Lung (tissue), 12 donors: ENCODE results near the gene HTR5A. TPM values are rescaled to one million over a fixed set of nuclear protein-coding genes. Genes with fewer than 3 reads are reported as not detected.

Source experiments
- ATAC-seq: fragments of 200-7000 bp; cut with Tn5 transposase; one replicate; pipeline ENCODE4 v1.9.1; 2020; ENCODE audit warnings: moderate number of reproducible peaks; ENCODE audit not compliant: insufficient read depth, low FRiP score
- DNase-seq, 3 donors: peaks; one replicate each; pipeline ENCODE4 v3.0.0-alpha.2; 2013 to 2017
- H3K27ac ChIP-seq, 2 donors: one replicate each; pipeline ENCODE4 v1.5.1; 2013; ENCODE audit warnings: mild to moderate bottlenecking in 2 of 2, moderate library complexity in 2 of 2, control low read depth in 1 of 2, inconsistent platforms in 1 of 2, low read depth in 1 of 2, low read length in 1 of 2
- H3K27me3 ChIP-seq, 3 donors: one replicate each; pipeline ENCODE4 v1.5.1; 2013; ENCODE audit warnings: low read length in 2 of 3; ENCODE audit not compliant: control insufficient read depth in 3 of 3, insufficient read depth in 3 of 3
- H3K36me3 ChIP-seq, 4 donors: one replicate each; pipeline ENCODE4 v1.5.1; 2013; ENCODE audit warnings: low read length in 4 of 4, mild to moderate bottlenecking in 1 of 4, moderate library complexity in 1 of 4; ENCODE audit not compliant: control insufficient read depth in 4 of 4, insufficient read depth in 4 of 4
- H3K4me1 ChIP-seq, 5 donors: one replicate each; pipeline ENCODE4 v1.5.1; 2013; ENCODE audit warnings: low read length in 5 of 5, mild to moderate bottlenecking in 2 of 5, moderate library complexity in 1 of 5; ENCODE audit not compliant: control insufficient read depth in 5 of 5, insufficient read depth in 5 of 5
- H3K4me3 ChIP-seq: one replicate; pipeline ENCODE4 v1.5.1; 2013; ENCODE audit warnings: mild to moderate bottlenecking, control low read depth, moderate library complexity
- H3K9ac ChIP-seq, 2 donors: one replicate each; pipeline ENCODE4 v1.5.1; 2013; ENCODE audit warnings: low read length in 2 of 2, control low read depth in 1 of 2; ENCODE audit not compliant: insufficient read depth in 1 of 2
- H3K9me3 ChIP-seq, 4 donors: one replicate each; pipeline ENCODE4 v1.5.1; 2013; ENCODE audit warnings: low read length in 3 of 4, mild to moderate bottlenecking in 1 of 4, moderate library complexity in 1 of 4; ENCODE audit not compliant: control insufficient read depth in 4 of 4, insufficient read depth in 3 of 4
- WGBS, 2 donors: extraction: QIAGEN DNeasy Blood & Tissue Kit; methylation state at CpG; one replicate each; pipeline ENCODE4 v1.1.7; 2013; 5-methylcytosine and 5-hydroxymethylcytosine counted together
- polyA plus RNA-seq, 2 donors: library from polyadenylated mRNA; stranded (reverse); fragments of 200-250 nt; gene quantifications; one replicate each; pipeline ENCODE4 v1.2.1, GENCODE V29; 2013
- total RNA-seq, 2 donors: library from RNA; depleted of rRNA in 1 of 2; stranded (reverse); fragments of >200 nt in 1 of 2; gene quantifications; one replicate each; pipeline ENCODE4 v1.2.1, GENCODE V29; 2014 to 2021
- TF ChIP-seq, protein P1 (sequence below): IDR thresholded peaks from 2 replicates; pipeline ENCODE4 v1.5.1; 2012; ENCODE audit warnings: mild to moderate bottlenecking; ENCODE audit errors: control extremely low read depth, extremely low read depth
- donor health status: control.
- donor health status: control.
- donor health status: Bipolar disorder and iron deficiency.
- donor health status: healthy.
- donor health status: DM: yes; HTN: yes; CAD: no.

The HTR5A gene
- total and polyA plus RNA-seq, 4 donors: not detected

DNA sequence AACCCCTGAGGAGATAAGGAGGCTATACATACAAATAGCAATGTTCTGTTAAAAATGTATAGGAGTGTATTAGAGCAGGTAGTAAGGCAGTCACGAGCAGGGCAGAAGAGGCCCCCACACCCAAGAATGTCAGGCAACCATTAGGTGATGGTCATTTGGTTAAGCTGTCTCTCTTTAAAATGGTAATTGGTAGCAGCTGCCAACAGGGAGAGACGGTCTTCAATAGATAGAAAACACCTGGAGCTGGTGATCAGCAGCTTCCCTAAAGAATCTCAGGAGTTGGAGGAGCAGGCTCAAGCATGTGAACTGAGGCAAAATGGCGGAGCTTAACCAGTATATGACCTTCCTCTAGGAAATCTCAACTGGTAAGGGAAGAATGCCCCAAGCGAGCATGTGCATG, 26.4 kb upstream of the HTR5A start:
- Histone ChIP-seq H3K4me1 (no peaks in the 10 kb centered on the region), H3K4me3 (no peak overlapping the region), H3K27me3 (no peaks in the 10 kb centered on the region), H3K9me3 (peaks cover 0 to 2% (median 0%) of the 10 kb centered on the region in 4 donors), H3K27ac (no peak overlapping the region), H3K9ac (no peak overlapping the region), H3K36me3 (no peaks in the 10 kb centered on the region)
- WGBS, 2 donors: 60 to 84% methylated on average over 4 of the region's 4 CpGs
- TF ChIP-seq, protein P1, sequence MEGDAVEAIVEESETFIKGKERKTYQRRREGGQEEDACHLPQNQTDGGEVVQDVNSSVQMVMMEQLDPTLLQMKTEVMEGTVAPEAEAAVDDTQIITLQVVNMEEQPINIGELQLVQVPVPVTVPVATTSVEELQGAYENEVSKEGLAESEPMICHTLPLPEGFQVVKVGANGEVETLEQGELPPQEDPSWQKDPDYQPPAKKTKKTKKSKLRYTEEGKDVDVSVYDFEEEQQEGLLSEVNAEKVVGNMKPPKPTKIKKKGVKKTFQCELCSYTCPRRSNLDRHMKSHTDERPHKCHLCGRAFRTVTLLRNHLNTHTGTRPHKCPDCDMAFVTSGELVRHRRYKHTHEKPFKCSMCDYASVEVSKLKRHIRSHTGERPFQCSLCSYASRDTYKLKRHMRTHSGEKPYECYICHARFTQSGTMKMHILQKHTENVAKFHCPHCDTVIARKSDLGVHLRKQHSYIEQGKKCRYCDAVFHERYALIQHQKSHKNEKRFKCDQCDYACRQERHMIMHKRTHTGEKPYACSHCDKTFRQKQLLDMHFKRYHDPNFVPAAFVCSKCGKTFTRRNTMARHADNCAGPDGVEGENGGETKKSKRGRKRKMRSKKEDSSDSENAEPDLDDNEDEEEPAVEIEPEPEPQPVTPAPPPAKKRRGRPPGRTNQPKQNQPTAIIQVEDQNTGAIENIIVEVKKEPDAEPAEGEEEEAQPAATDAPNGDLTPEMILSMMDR: no peak
- DNase-seq: no peak
- no peak for ATAC-seq

DNA sequence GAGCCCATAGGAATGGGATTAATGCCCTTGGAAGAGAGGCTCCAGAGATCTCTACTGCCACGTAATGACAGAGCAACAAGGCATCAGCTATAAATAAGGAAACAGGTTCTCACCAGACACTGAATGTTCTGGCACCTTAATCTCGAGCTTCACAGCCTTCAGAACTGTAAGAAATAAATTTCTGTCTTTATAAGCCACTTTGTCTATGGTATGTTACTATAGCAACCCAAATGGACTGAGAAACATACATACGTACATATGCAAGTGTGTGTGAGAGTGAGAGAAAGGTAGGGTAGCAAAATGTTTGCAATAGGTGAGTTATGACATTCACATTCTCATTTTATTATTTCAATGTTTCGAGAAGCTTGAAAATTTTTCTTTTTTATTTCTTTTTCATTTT, 22.1 kb upstream of the HTR5A start:
- WGBS, 2 donors: 68 to 73% methylated on average over 4 of the region's 4 CpGs
- Histone ChIP-seq H3K4me1 (no peaks in the 10 kb centered on the region), H3K36me3 (no peaks in the 10 kb centered on the region), H3K27ac (no peak overlapping the region), H3K27me3 (no peaks in the 10 kb centered on the region), H3K9me3 (no peaks in the 10 kb centered on the region), H3K9ac (no peak overlapping the region), H3K4me3 (no peak overlapping the region)
- TF ChIP-seq, protein P1: no peak
- DNase-seq (no peak), ATAC-seq (no peak)

DNA sequence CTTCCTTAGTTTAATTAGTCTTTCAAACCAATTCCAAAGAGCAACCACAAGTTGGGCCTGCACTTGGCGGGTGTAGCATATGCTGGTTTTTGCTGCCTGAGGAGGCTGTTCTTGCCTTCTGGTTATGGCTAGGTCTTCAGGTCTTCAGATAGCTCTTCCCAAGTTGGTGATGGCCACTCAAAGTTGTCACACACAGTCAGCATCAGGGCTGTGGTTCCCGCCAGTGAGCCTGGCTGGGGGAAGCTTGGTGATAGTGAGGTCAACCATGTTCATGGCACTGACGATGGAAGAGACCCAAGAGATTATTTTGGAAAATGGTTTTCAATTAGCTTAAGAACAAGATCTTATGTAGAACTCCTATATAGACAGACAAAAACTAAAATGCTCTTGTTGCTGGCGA, 18.8 kb upstream of the HTR5A start:
- no peak overlapping the region for H3K9ac ChIP-seq
- no peak overlapping the region for H3K4me3 ChIP-seq
- no peak overlapping the region for H3K27ac ChIP-seq
- TF ChIP-seq, protein P1: no peak
- 86 to 92% methylated on average over 4 of the region's 4 CpGs for WGBS, 2 donors
- H3K27me3 ChIP-seq: no peaks in the 10 kb centered on the region
- no peaks in the 10 kb centered on the region for H3K36me3 ChIP-seq
- ATAC-seq: no peak
- peaks cover 0 to 3% (median 0%) of the 10 kb centered on the region in 5 donors for H3K4me1 ChIP-seq
- peaks cover 0 to 1% (median 0%) of the 10 kb centered on the region in 4 donors for H3K9me3 ChIP-seq
- DNase-seq: no peak

DNA sequence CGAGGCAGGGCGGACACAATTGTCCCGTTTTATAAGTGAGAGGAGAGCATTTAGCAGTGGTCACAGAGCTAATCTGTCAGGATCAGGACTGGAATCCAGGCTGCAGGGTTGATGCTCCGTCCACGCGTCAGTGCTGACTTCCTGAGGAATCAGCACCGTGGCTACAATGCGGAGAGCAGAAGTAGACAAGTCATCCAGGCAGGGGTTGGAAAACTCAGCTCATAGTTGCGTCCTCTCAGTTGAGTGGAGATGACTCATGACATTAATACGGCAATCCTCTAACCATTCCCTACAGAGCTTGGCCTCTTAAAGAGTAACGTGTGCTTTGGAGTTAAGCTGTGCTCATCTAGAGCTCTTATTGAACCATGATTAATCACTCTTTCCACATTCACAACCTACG, 17.1 kb upstream of the HTR5A start:
- TF ChIP-seq, protein P1: no peak
- peaks cover 0 to 3% (median 0%) of the 10 kb centered on the region in 5 donors for H3K4me1 ChIP-seq
- no peak for DNase-seq
- H3K27ac ChIP-seq: no peak overlapping the region
- no peak for ATAC-seq
- peaks cover 0 to 1% (median 0%) of the 10 kb centered on the region in 4 donors for H3K9me3 ChIP-seq
- H3K9ac ChIP-seq: no peak overlapping the region
- H3K27me3 ChIP-seq: no peaks in the 10 kb centered on the region
- 71 to 81% methylated on average over 12 of the region's 12 CpGs for WGBS, 2 donors
- H3K4me3 ChIP-seq: no peak overlapping the region
- H3K36me3 ChIP-seq: no peaks in the 10 kb centered on the region
